SK-N-SH (cell line): ENCODE results near the gene ANHX. TPM values are rescaled to one million over a fixed set of nuclear protein-coding genes. Genes with fewer than 3 reads are reported as not detected.

ENCODE experiments used
- CTCF ChIA-PET: fragments of 300-600, 350-600 bp; formaldehyde crosslinking; extraction: SDS; loops from one replicate; lab custom pipeline; 2021; lab: Yijun Ruan, JAX
- POLR2A ChIA-PET: fragments of 350-600 bp; sonication (Branson Sonifier 250); formaldehyde crosslinking; extraction: SDS; loops from one replicate; lab custom pipeline; 2020; ENCODE audit warnings: antibody characterized with exemption, inconsistent platforms; lab: Yijun Ruan, JAX
- DNase-seq: peaks from one replicate; pipeline ENCODE4 v3.0.0; 2012
- H2AFZ ChIP-seq: fragments of 200-600 bp; sonication (generic); 2 replicates; pipeline ENCODE4 v1.8.1; 2016; ENCODE audit warnings: antibody characterized with exemption, mild to moderate bottlenecking, low read depth
- H3F3A ChIP-seq: fragments of 200-600 bp; sonication (generic); replicated peaks from 2 replicates; pipeline ENCODE3; 2016; ENCODE audit warnings: antibody characterized with exemption, mild to moderate bottlenecking; ENCODE audit not compliant: insufficient read depth
- H3K27ac ChIP-seq, 2 experiments: fragments of 200-500 bp in 1 of 2; fragments of 200-600 bp in 1 of 2; sonication (Bioruptor generic) in 1 of 2; sonication (generic), shearing (Covaris generic) in 1 of 2; 2 replicates each; pipeline versions ENCODE4 v1.5.1 to v1.6.1; 2014 to 2016; ENCODE audit warnings: low read depth in 2 of 2, inconsistent platforms in 1 of 2, low read length in 1 of 2, mild to moderate bottlenecking in 1 of 2, mixed read lengths in 1 of 2
- H3K27me3 ChIP-seq: fragments of 200-600 bp; sonication (generic), shearing (Covaris generic); 2 replicates; pipeline ENCODE4 v1.6.1; 2016; ENCODE audit warnings: mixed run types; ENCODE audit not compliant: insufficient read depth
- H3K36me3 ChIP-seq, 2 experiments: fragments of 200-500 bp in 1 of 2; fragments of 200-600 bp in 1 of 2; sonication (Bioruptor generic) in 1 of 2; sonication (generic) in 1 of 2; replicated peaks in 1 of 2; 2 replicates each; pipeline versions ENCODE3 to v1.5.1; 2014 to 2016; ENCODE audit warnings: low read length in 1 of 2, mild to moderate bottlenecking in 1 of 2; ENCODE audit not compliant: insufficient read depth in 2 of 2, control insufficient read depth in 1 of 2
- H3K4me1 ChIP-seq, 2 experiments: fragments of 200-500 bp in 1 of 2; fragments of 200-600 bp in 1 of 2; sonication (Bioruptor generic) in 1 of 2; sonication (generic), shearing (Covaris generic) in 1 of 2; 2 replicates each; pipeline versions ENCODE4 v1.5.1 to v1.6.1; 2014 to 2016; ENCODE audit warnings: low read depth in 1 of 2, low read length in 1 of 2, mixed run types in 1 of 2; ENCODE audit not compliant: insufficient read depth in 2 of 2, control insufficient read depth in 1 of 2
- H3K4me2 ChIP-seq: fragments of 200-600 bp; sonication (generic), shearing (Covaris generic); 2 replicates; pipeline ENCODE4 v1.6.1; 2017; ENCODE audit warnings: mixed run types
- H3K4me3 ChIP-seq, 2 experiments: fragments of 200-500 bp in 1 of 2; fragments of 200-600 bp in 1 of 2; sonication (Bioruptor generic) in 1 of 2; sonication (generic), shearing (Covaris generic) in 1 of 2; 2 replicates each; pipeline versions ENCODE4 v1.5.1 to v1.8.1; 2014 to 2016; ENCODE audit warnings: low read depth in 2 of 2, inconsistent platforms in 1 of 2, low read length in 1 of 2, mild to moderate bottlenecking in 1 of 2, mixed read lengths in 1 of 2, moderate library complexity in 1 of 2
- H3K79me2 ChIP-seq: fragments of 200-600 bp; sonication (generic); 2 replicates; pipeline ENCODE4 v1.8.1; 2017; ENCODE audit warnings: mild to moderate bottlenecking; ENCODE audit not compliant: insufficient read depth
- H3K9ac ChIP-seq: fragments of 200-600 bp; sonication (generic); 2 replicates; pipeline ENCODE4 v1.6.1; 2017; ENCODE audit warnings: mixed run types
- H3K9me2 ChIP-seq: fragments of 200-600 bp; sonication (generic); 2 replicates; pipeline ENCODE4 v1.6.1; 2017; ENCODE audit warnings: mixed run types
- H3K9me3 ChIP-seq: fragments of 200-600 bp; sonication (generic); 2 replicates; pipeline ENCODE4 v1.6.1; 2017; ENCODE audit warnings: mixed run types, mild to moderate bottlenecking, moderate library complexity
- H4K20me1 ChIP-seq: fragments of 200-600 bp; sonication (generic); 2 replicates; pipeline ENCODE4 v1.6.1; 2017; ENCODE audit warnings: mild to moderate bottlenecking, mixed run types; ENCODE audit not compliant: insufficient read depth
- CTCF ChIP-seq: fragments of 200-600 bp; sonication (generic); IDR thresholded peaks from 2 replicates; pipeline ENCODE4 v1.6.1; 2017; ENCODE audit warnings: antibody characterized with exemption, mild to moderate bottlenecking, moderate library complexity
- EZH2phosphoT487 ChIP-seq: fragments of 200-600 bp; sonication (generic); IDR thresholded peaks from 2 replicates; pipeline ENCODE4 v1.6.1; 2017; ENCODE audit warnings: low read depth, mixed run types, mild to moderate bottlenecking, antibody characterized with exemption, moderate library complexity, borderline replicate concordance
- FOXJ3 ChIP-seq: sonication (generic); formaldehyde crosslinking; IDR thresholded peaks from 2 replicates; pipeline ENCODE4 v1.5.1; 2020; ENCODE audit warnings: mild to moderate bottlenecking, missing genetic modification reagents
- GATA2 ChIP-seq: sonication (generic); formaldehyde crosslinking; IDR thresholded peaks from 2 replicates; pipeline ENCODE4 v1.5.0; 2020; ENCODE audit warnings: mild to moderate bottlenecking, missing genetic modification reagents
- JUND ChIP-seq: IDR thresholded peaks from 2 replicates; pipeline ENCODE4 v1.4.0; 2012
- NFIC ChIP-seq: IDR thresholded peaks from 2 replicates; pipeline ENCODE4 v1.4.0; 2012; ENCODE audit warnings: borderline replicate concordance
- NRF1 ChIP-seq: IDR thresholded peaks from 2 replicates; pipeline ENCODE4 v1.6.1; 2012; ENCODE audit warnings: low read depth, mild to moderate bottlenecking, low read length
- SIN3A ChIP-seq: IDR thresholded peaks from 2 replicates; pipeline ENCODE4 v1.6.1; 2012; ENCODE audit warnings: low read depth, mild to moderate bottlenecking, low read length, moderate library complexity, borderline replicate concordance
- SMC3 ChIP-seq: IDR thresholded peaks from 2 replicates; pipeline ENCODE4 v1.6.1; 2012; ENCODE audit warnings: low read depth, low read length, improper control_type of control experiment
- ZBTB33 ChIP-seq: IDR thresholded peaks from 2 replicates; pipeline ENCODE4 v1.4.0; 2012; ENCODE audit warnings: low read depth, borderline replicate concordance
- WGBS: methylation state at CpG from one replicate; pipeline ENCODE4 v1.1.6; 2017; ENCODE audit warnings: low lambda C conversion rate; 5-methylcytosine and 5-hydroxymethylcytosine counted together
- polyA plus RNA-seq, 3 experiments: library from polyadenylated mRNA; depleted of rRNA; stranded (reverse); fragments of >200 nt; gene quantifications; 2 replicates each; pipeline ENCODE4 v1.2.3, GENCODE V29; 2012
- TF ChIP-seq, protein P1 (sequence below): IDR thresholded peaks from 2 replicates; pipeline ENCODE4 v1.4.0; 2012; ENCODE audit warnings: low read depth
- TF ChIP-seq, protein P2 (sequence below): fragments of 150-350 bp; IDR thresholded peaks from 2 replicates; pipeline ENCODE4 v1.6.1; 2017; ENCODE audit warnings: antibody characterized with exemption, low read length, low read depth, borderline replicate concordance

Gene ANHX
- polyA plus RNA-seq, 1 of the 3 experiments (the other 2 are of a cell fraction): not detected

GRCh38 chr12:133236556-133236955 is 879 bp upstream of the ANHX start:
- H3K27me3 ChIP-seq: no peaks in the 10 kb centered on the region
- TF ChIP-seq NFIC (no peak), SMC3 (no peak), FOXJ3 (CRISPR knock-in tag) (no peak), NRF1 (no peak), JUND (no peak), SIN3A (no peak), EZH2phosphoT487 (no peak), ZBTB33 (no peak), GATA2 (CRISPR knock-in tag) (no peak), CTCF (no peak)
- TF ChIP-seq, protein P1, sequence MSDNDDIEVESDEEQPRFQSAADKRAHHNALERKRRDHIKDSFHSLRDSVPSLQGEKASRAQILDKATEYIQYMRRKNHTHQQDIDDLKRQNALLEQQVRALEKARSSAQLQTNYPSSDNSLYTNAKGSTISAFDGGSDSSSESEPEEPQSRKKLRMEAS: no peak
- TF ChIP-seq, all 33 proteins: peak for 0
- no peaks in the 10 kb centered on the region for H3K9me3 ChIP-seq
- no peak overlapping the region for H2AFZ ChIP-seq
- H3K4me3 ChIP-seq: no peak overlapping the region
- H3K9me2 ChIP-seq: no peaks in the 10 kb centered on the region
- H4K20me1 ChIP-seq: no peaks in the 10 kb centered on the region
- no peak overlapping the region for H3K27ac ChIP-seq
- ChIA-PET POLR2A (no interaction called here), CTCF (no interaction called here)
- H3K4me2 ChIP-seq: no peak overlapping the region
- no peaks in the 10 kb centered on the region for H3K79me2 ChIP-seq
- H3K4me1 ChIP-seq: no peaks in the 10 kb centered on the region
- H3F3A ChIP-seq: no peaks in the 10 kb centered on the region
- H3K36me3 ChIP-seq: no peaks in the 10 kb centered on the region
- 55% methylated on average over 12 of the region's 12 CpGs for WGBS
- no peak overlapping the region for H3K9ac ChIP-seq
- no peak for DNase-seq

GRCh38 chr12:133236144-133236543 is 467 bp upstream of the ANHX start:
- WGBS: 71% methylated on average over 8 of the region's 44 CpGs
- no peaks in the 10 kb centered on the region for H3K36me3 ChIP-seq
- TF ChIP-seq, protein P2, sequence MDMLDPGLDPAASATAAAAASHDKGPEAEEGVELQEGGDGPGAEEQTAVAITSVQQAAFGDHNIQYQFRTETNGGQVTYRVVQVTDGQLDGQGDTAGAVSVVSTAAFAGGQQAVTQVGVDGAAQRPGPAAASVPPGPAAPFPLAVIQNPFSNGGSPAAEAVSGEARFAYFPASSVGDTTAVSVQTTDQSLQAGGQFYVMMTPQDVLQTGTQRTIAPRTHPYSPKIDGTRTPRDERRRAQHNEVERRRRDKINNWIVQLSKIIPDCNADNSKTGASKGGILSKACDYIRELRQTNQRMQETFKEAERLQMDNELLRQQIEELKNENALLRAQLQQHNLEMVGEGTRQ: no peak
- TF ChIP-seq, all 33 proteins: peak for 0
- Histone ChIP-seq H2AFZ (no peak overlapping the region), H3F3A (no peaks in the 10 kb centered on the region), H3K27me3 (no peaks in the 10 kb centered on the region), H3K4me3 (no peak overlapping the region), H3K9me3 (no peaks in the 10 kb centered on the region), H3K79me2 (no peaks in the 10 kb centered on the region), H4K20me1 (no peaks in the 10 kb centered on the region), H3K4me1 (no peaks in the 10 kb centered on the region), H3K4me2 (no peak overlapping the region), H3K27ac (no peak overlapping the region), H3K9me2 (no peaks in the 10 kb centered on the region), H3K9ac (no peak overlapping the region)
- no peak for DNase-seq
- POLR2A ChIA-PET: no interaction called here
- CTCF ChIA-PET: no interaction called here
